Stomach (tissue), 9 donors: ENCODE data around the gene GCN1. TPM values are rescaled to one million over a fixed set of nuclear protein-coding genes. Genes with fewer than 3 reads are reported as not detected.

Experiments
- DNase-seq, 2 donors: peaks; one replicate each; pipeline versions ENCODE4 v3.0.0 to v3.0.0-alpha.2; 2013 to 2019
- H3K27ac ChIP-seq, 5 donors: fragments of 200-600 bp in 4 of 5; sonication (generic) in 4 of 5; one replicate each; pipeline ENCODE4 v1.5.1; 2013 to 2019; ENCODE audit warnings: mild to moderate bottlenecking in 1 of 5, moderate library complexity in 1 of 5
- H3K27me3 ChIP-seq, 3 donors: fragments of 200-600 bp; sonication (generic); one replicate each; pipeline ENCODE4 v1.5.1; 2017 to 2019; ENCODE audit warnings: mixed run types in 1 of 3
- H3K36me3 ChIP-seq, 4 donors: fragments of 200-600 bp; sonication (generic); 1 replicate in 3 of 4; 2 replicates in 1 of 4; pipeline ENCODE4 v1.5.1; 2016 to 2019
- H3K4me1 ChIP-seq, 4 donors: fragments of 200-600 bp; sonication (generic); one replicate each; pipeline ENCODE4 v1.5.1; 2016 to 2019
- H3K4me3 ChIP-seq, 4 donors: fragments of 200-600 bp; sonication (generic) in 3 of 4; one replicate each; pipeline ENCODE4 v1.5.1; 2016 to 2019; ENCODE audit warnings: mild to moderate bottlenecking in 1 of 4
- H3K9me3 ChIP-seq, 4 donors: fragments of 200-600 bp; sonication (generic); one replicate each; pipeline ENCODE4 v1.5.1; 2016 to 2019
- EP300 ChIP-seq: sonication (generic); formaldehyde crosslinking; IDR thresholded peaks from one replicate; pipeline ENCODE4 v1.6.1; 2017; ENCODE audit warnings: antibody characterized with exemption
- POLR2A ChIP-seq, 4 donors: fragments of 450-650 bp; IDR thresholded peaks; one replicate each; pipeline ENCODE4 v1.6.1; 2016; ENCODE audit warnings: antibody characterized with exemption in 4 of 4, control low read depth in 2 of 4, mild to moderate bottlenecking in 1 of 4, moderate library complexity in 1 of 4
- POLR2AphosphoS5 ChIP-seq, 3 donors: sonication (generic); formaldehyde crosslinking; IDR thresholded peaks; one replicate each; pipeline ENCODE4 v1.6.1; 2016; ENCODE audit warnings: antibody characterized with exemption in 3 of 3
- WGBS, 5 donors: extraction: QIAGEN DNeasy Blood & Tissue Kit in 3 of 5; methylation state at CpG; one replicate each; pipeline versions ENCODE4 v1.1.5 to v1.1.7; 2013 to 2018; 5-methylcytosine and 5-hydroxymethylcytosine counted together
- intact Hi-C: fragments of 100-400 bp; cut with DNase I; formaldehyde crosslinking; loops from one replicate; pipeline ENCODE4 v1.15.1; 2023; ENCODE audit warnings: low total_unique reads
- polyA plus RNA-seq, 3 donors: library from polyadenylated mRNA; stranded (reverse); fragments of 200-250 nt; gene quantifications; one replicate each; pipeline ENCODE4 v1.2.3, GENCODE V29; 2013
- total RNA-seq, 5 donors: library from RNA; depleted of rRNA; stranded (reverse); fragments of >200 nt; gene quantifications; one replicate each; pipeline versions ENCODE4 v1.1.0 to v1.2.3, GENCODE V29; 2014 to 2016
- TF ChIP-seq, protein P1 (sequence below), 7 experiments: fragments of 450-650 bp in 4 of 7; fragments of 200-600 bp in 3 of 7; sonication (generic) in 3 of 7; IDR thresholded peaks; one replicate each; pipeline ENCODE4 v1.5.1; 2016 to 2019; ENCODE audit warnings: antibody characterized with exemption in 7 of 7, control low read depth in 2 of 7, mild to moderate bottlenecking in 1 of 7
- donor health status: healthy with polysubstance abuse.
- donor health status: Bipolar disorder and iron deficiency.
- donor health status: healthy.

The GCN1 gene
- total and polyA plus RNA-seq, 8 donors: 8.7 to 226 (median 98.1) TPM

DNA sequence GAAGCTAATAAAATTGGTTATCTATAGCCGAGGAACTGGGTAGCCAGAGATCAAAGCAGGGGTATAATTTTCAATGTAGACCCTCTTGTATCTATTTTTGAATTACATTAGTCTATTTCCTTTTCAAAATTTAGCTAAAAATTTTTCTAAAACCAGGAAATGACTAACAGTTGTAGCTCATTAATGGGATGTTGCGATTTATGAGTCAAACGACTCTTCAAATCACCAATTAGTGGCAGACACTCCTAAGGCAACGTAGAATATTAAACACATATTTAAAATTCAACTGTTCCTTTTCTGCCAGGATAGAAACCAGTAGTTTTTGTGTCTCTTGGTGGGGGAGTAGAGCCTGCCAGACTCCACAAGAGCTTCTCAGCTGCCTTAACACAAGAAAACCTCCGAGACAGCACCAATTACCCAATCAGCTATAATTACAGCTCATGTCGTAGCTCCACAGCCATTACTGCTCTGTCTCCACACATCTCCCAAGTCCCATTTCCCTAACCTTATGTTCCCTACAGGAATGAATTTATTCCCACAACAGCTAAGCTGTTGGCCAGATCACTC is 26.9 kb downstream of the GCN1 start:
- peaks cover 89 to 100% (median 100%) of the 10 kb centered on the region in 4 donors for H3K36me3 ChIP-seq
- WGBS, 5 donors: 87 to 95% (median 92%) methylated on average over 6 of the region's 6 CpGs
- no peaks in the 10 kb centered on the region for H3K27me3 ChIP-seq
- no peaks in the 10 kb centered on the region for H3K4me1 ChIP-seq
- intact Hi-C loops: no loop called here
- TF ChIP-seq POLR2A (IDR thresholded peaks at IDR 0.05): no peak
- no peak for TF ChIP-seq POLR2AphosphoS5 (IDR thresholded peaks at IDR 0.05)
- TF ChIP-seq, protein P1, sequence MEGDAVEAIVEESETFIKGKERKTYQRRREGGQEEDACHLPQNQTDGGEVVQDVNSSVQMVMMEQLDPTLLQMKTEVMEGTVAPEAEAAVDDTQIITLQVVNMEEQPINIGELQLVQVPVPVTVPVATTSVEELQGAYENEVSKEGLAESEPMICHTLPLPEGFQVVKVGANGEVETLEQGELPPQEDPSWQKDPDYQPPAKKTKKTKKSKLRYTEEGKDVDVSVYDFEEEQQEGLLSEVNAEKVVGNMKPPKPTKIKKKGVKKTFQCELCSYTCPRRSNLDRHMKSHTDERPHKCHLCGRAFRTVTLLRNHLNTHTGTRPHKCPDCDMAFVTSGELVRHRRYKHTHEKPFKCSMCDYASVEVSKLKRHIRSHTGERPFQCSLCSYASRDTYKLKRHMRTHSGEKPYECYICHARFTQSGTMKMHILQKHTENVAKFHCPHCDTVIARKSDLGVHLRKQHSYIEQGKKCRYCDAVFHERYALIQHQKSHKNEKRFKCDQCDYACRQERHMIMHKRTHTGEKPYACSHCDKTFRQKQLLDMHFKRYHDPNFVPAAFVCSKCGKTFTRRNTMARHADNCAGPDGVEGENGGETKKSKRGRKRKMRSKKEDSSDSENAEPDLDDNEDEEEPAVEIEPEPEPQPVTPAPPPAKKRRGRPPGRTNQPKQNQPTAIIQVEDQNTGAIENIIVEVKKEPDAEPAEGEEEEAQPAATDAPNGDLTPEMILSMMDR (IDR thresholded peaks at IDR 0.05): no peak
- no peak for TF ChIP-seq EP300
- no peak for DNase-seq
- no peak overlapping the region for H3K4me3 ChIP-seq
- no peak overlapping the region for H3K27ac ChIP-seq
- no peaks in the 10 kb centered on the region for H3K9me3 ChIP-seq

DNA sequence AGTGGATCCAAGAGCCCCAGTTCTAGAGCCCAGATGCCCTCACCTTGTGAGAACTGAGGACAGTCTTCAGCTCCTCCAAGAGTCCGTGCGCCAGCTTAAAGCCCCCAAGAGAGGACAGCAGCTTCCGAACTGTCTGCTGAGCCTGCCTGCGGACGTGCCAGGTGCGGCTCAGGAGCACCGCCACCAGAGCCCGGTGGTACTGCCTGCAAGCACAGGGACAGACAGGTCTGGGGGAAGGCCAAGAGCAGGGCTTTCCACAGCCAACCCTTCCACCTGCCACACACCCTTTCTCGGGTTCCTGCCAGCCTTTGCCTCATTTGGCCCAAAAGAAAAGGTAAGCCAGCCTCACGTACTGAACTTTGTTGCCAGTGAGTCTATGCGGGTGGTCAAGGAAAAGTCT is 30.2 kb downstream of the GCN1 start:
- peaks cover 92 to 100% (median 100%) of the 10 kb centered on the region in 4 donors for H3K36me3 ChIP-seq
- no peaks in the 10 kb centered on the region for H3K27me3 ChIP-seq
- H3K4me1 ChIP-seq: no peaks in the 10 kb centered on the region
- no peak overlapping the region for H3K4me3 ChIP-seq
- intact Hi-C loops: no loop called here
- WGBS, 5 donors: 91 to 95% (median 92%) methylated on average over 9 to 11 of the region's 11 CpGs
- DNase-seq: no peak
- no peak overlapping the region for H3K27ac ChIP-seq
- H3K9me3 ChIP-seq: no peaks in the 10 kb centered on the region
- TF ChIP-seq, protein P1 (IDR thresholded peaks at IDR 0.05): no peak
- TF ChIP-seq POLR2AphosphoS5 (IDR thresholded peaks at IDR 0.05) (no peak), POLR2A (IDR thresholded peaks at IDR 0.05) (no peak), EP300 (no peak)

GRCh38 chr12:120162763-120163162 is 31.8 kb downstream of the GCN1 start:
- H3K27me3 ChIP-seq: no peaks in the 10 kb centered on the region
- no peaks in the 10 kb centered on the region for H3K9me3 ChIP-seq
- peaks cover 91 to 100% (median 100%) of the 10 kb centered on the region in 4 donors for H3K36me3 ChIP-seq
- H3K27ac ChIP-seq: no peak overlapping the region
- no peaks in the 10 kb centered on the region for H3K4me1 ChIP-seq
- TF ChIP-seq POLR2AphosphoS5 (IDR thresholded peaks at IDR 0.05): no peak
- no peak for TF ChIP-seq POLR2A (IDR thresholded peaks at IDR 0.05)
- TF ChIP-seq, protein P1 (IDR thresholded peaks at IDR 0.05): no peak
- no peak for TF ChIP-seq EP300
- DNase-seq: no peak
- H3K4me3 ChIP-seq: no peak overlapping the region
- 82 to 94% (median 91%) methylated on average over 7 to 8 of the region's 8 CpGs for WGBS, 5 donors
- intact Hi-C loops: no loop called here

GRCh38 chr12:120161852-120162251 is 32.7 kb downstream of the GCN1 start:
- H3K27me3 ChIP-seq: no peaks in the 10 kb centered on the region
- no peak overlapping the region for H3K27ac ChIP-seq
- no peaks in the 10 kb centered on the region for H3K4me1 ChIP-seq
- WGBS, 5 donors: 90 to 97% (median 95%) methylated on average over 11 of the region's 11 CpGs
- DNase-seq: no peak
- H3K9me3 ChIP-seq: no peaks in the 10 kb centered on the region
- TF ChIP-seq POLR2AphosphoS5 (IDR thresholded peaks at IDR 0.05): no peak
- peaks cover 93 to 100% (median 100%) of the 10 kb centered on the region in 4 donors for H3K36me3 ChIP-seq
- no peak overlapping the region for H3K4me3 ChIP-seq
- intact Hi-C loops: no loop called here

DNA sequence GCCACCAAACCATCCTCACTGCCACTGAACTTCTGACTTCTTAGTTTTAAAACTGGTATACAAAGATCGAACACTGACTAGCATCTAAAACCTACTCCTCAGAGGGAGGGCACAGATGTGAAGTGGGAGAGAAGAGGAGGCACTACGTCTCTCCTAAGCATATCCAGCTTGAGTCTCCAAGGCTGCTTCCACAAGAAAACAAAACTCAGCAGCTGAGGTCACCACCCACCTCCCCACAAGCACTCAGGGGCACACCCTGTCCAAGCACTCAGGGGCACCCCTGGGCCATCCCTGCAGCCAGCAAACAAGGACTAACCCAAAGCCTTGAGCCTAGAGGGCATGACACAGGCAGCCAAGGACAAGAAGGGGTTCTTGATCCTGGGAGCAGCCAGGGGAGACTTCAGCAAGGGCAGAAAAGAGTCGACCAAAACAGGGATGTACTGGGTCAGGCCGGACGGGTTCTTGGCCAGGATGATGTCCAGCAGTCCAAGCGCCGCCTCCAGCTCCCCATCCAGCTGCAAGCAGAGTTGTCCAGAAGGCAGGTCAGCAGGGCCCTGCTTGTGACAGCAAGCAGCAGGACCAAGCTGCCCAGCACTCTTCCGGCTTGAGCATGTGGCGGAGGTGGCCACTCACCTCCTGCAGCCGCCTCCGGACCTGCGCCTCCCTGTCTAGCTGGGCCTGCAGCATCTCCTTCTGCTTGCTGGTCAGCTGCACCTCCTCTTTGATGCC is 34.8 kb downstream of the GCN1 start:
- no peak for DNase-seq
- peaks cover 97 to 100% (median 100%) of the 10 kb centered on the region in 4 donors for H3K36me3 ChIP-seq
- intact Hi-C loops: no loop called here
- no peak overlapping the region for H3K27ac ChIP-seq
- H3K9me3 ChIP-seq: no peaks in the 10 kb centered on the region
- no peaks in the 10 kb centered on the region for H3K4me1 ChIP-seq
- H3K4me3 ChIP-seq: no peak overlapping the region
- no peaks in the 10 kb centered on the region for H3K27me3 ChIP-seq
- TF ChIP-seq, protein P1 (IDR thresholded peaks at IDR 0.05): no peak
- no peak for TF ChIP-seq POLR2AphosphoS5 (IDR thresholded peaks at IDR 0.05)
- no peak for TF ChIP-seq POLR2A (IDR thresholded peaks at IDR 0.05)
- no peak for TF ChIP-seq EP300
- WGBS, 5 donors: 82 to 97% (median 95%) methylated on average over 10 to 12 of the region's 12 CpGs
